Activated CD4-positive, CD25-positive, alpha-beta regulatory T cell treated with anti-CD3 and anti-CD28 coated beads, Interleukin-2, amount 50 U/mL, for 24 hours (primary cell): ENCODE data around the gene ANK3.

Experiments
- ATAC-seq, 2 donors: fragments of 150-1000 bp; cut with Tn5 transposase; one replicate each; pipeline ENCODE4 v1.10.0; 2021; ENCODE audit warnings: mild to moderate bottlenecking in 1 of 2, moderate library complexity in 1 of 2

Gene ANK3

GRCh38 chr10:60169111-60169510 is 220.6 kb downstream of the ANK3 start:
- no peak for ATAC-seq

- ATAC-seq = no peak
These were observed 222.6 kb downstream of the ANK3 start for GRCh38 chr10:60167050-60167449.

DNA sequence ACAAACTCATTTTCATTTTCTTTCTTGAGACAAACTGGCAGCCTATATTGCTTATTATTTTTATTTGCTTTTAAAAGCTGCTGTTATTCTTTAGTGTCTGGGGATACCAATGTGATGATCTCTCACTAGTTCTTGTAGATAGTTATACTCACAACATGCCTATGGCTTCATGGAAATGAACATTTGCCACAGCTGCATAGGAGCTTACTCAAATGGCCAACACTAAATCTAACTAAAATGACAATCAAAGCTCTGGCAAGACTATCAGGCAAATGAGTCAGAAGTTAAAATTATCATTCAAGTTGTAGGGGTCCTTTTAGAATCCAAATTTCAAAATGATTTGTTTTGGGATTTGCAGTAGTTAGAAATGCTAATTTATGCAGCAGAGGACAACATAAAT is 225.9 kb downstream of the ANK3 start:
- ATAC-seq = no peak

DNA sequence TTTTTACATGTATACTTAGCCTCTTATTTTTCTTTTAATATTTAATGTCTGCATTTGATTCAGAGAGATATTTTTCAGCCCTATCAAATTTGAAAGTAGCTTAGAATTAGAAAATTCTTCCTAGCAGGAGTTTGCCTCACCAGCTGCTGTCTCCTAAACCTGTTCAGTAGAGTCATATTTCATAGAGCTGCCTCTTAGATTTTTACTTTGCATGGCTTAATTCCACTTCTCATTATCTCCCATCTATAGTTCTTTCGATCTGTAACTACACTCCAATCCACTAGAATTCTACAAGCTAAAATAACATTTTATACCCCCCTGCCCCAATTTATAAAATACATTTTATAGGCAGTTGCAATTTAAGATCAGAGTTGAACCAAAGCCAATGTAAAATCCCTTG is 227.0 kb downstream of the ANK3 start:
- no peak for ATAC-seq

DNA sequence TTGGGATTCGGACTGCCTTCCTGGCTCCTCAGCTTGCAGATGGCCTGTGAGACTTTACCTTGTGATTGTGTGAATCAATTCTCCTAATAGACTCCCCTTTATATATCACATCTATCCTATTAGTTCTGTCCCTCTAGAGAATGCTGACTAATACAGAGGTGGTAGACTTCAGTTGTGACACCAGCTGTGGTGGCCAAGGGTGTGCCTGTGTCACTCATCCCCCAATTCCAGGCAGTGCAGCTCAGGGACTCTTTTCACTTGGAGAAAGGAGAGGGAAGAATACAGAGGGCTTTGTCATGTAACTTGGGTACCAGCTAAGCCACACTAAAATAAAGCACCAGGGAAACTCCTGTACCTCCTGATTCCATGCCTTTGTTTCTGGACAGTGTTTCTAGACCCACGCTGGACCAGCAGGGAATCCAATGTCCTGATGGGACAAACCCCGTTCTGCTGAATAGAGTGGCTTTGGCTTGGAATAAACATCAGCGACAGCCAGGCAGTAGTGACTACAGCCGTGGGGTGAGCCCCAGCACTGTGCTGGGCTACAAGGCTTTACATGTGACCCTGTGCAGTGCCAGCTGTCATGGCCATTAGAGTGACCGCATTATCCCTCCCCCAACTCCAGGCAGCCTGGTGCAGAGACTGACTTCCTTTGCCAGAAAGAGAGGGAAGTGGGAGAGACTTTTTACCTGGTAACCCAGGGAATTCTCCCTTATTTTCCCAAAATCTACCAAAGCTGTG is 233.6 kb downstream of the ANK3 start:
- no peak for ATAC-seq

- no peak for ATAC-seq
These were observed 234.4 kb downstream of the ANK3 start for GRCh38 chr10:60155099-60155877.

DNA sequence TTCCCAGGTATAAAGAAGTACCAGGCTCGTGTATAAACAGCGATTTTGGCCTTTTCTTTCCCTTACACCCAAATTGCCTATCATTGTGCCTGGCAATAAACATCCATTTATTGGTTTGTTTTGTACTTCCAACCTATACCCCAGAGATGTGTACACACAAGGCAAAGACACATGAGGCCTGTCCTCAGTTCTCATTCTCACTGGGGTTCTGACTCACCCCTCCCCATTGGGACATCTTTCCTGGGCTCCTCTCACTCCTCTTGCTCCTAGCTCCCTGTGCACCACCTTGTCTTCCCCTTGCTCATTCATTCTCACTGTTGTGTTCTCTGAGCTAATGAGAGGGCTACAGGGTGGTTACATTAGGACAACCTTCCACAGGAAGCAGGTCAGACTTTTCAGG is 240.7 kb downstream of the ANK3 start:
- ATAC-seq = no peak

GRCh38 chr10:60148266-60148840 is 241.3 kb downstream of the ANK3 start:
- ATAC-seq = no peak

DNA sequence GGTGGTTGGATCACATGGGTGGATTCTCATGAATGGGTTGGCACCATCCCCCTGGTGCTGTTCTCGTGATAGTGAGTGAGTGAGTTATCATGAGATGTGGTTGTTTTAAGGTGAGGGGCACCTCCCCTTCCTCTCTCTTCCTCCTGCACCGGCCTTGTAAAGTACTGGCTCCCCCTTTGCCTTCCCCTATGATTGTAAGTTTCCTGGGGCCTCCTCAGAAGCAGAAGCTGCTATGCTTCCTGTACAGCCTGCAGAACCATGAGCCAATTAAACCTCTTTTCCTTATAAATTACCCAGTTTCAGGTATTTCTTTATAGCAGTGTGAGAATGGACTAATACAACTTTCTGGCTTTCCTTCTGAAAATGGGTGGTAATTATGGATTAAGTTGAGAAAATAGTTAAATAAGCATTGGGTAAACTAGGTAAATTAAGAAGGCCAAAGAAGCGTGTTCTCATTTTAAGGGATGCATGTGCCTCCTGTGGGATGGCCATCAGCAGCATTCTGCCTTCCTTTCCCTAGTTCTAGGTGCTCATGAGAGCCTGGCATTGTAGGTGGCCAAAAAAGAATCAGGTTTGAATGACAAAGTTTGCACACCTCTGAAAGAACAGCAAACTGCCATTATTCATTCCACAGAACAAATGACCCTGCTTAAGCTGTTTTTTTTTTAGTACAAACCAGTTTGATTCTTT is 242.0 kb downstream of the ANK3 start:
- no peak for ATAC-seq

- no peak for ATAC-seq
These were observed 242.7 kb downstream of the ANK3 start for GRCh38 chr10:60147025-60147424.

GRCh38 chr10:60144099-60144498 is 245.6 kb downstream of the ANK3 start:
- ATAC-seq = no peak

DNA sequence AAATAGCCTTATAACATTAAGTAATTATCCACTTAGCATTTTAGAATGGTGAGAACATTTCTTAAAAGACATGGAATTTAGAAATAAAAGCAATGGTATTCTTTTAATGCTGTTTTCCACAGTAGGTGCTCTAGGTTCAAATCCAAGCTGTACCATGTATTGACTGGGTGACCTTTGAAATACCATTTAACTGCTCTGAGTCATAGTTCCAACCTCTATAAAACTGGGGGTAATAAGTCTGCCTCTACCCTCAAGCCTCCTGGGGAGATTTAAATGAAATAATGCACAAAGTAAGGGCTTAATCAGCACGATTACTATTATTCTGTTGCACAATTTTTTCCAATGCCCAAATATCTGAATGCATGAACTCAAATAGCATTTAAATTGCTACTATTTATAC is 246.9 kb downstream of the ANK3 start:
- no peak for ATAC-seq

GRCh38 chr10:60141896-60142559 is 247.6 kb downstream of the ANK3 start:
- ATAC-seq = no peak

DNA sequence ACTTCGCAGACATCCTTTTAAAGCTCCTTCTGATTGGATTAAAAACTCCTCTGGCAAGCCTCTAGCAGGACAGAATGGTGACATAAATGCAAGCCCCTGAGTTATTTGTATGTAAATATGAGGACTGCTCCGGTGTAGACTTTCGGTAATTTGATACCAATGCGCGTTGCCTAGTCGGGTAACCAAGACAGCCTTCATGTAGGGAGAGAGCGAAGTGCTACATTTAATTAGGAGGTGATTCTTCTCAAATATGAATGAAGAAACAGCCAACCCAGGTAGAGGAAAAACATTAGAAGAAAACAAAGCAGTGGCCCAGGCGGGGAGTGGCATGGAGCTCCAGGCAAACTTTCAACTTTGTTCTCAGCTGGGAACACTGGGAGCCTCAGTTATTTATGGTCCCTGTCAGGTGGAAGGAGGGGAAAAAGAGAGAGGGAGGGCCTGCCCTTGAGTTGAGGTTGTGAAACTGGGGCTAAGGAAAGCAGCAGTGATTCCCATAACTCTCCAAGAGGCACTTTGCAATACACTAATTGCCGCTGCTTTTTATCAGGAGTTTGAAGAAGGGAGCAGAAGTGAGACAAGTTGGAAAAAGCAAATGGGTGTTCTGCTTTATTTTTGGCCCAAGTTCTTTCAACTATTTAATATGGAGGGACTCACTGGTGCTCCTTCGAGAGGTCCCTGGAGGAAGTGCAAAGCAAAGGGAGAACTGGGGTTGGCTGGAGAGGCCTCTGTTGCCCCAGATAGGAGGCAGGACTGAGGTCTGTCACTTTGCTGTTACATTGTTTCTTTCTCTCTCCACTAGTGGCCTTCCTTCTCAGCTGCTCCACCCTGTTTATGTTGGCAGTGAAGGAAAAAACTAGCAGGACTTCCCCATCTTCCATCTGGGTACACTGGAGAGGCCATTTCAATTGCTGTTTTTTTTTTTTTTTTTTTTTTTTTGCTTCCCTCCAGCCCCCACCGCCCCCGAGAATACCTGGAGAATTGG is 248.7 kb downstream of the ANK3 start:
- ATAC-seq = no peak

DNA sequence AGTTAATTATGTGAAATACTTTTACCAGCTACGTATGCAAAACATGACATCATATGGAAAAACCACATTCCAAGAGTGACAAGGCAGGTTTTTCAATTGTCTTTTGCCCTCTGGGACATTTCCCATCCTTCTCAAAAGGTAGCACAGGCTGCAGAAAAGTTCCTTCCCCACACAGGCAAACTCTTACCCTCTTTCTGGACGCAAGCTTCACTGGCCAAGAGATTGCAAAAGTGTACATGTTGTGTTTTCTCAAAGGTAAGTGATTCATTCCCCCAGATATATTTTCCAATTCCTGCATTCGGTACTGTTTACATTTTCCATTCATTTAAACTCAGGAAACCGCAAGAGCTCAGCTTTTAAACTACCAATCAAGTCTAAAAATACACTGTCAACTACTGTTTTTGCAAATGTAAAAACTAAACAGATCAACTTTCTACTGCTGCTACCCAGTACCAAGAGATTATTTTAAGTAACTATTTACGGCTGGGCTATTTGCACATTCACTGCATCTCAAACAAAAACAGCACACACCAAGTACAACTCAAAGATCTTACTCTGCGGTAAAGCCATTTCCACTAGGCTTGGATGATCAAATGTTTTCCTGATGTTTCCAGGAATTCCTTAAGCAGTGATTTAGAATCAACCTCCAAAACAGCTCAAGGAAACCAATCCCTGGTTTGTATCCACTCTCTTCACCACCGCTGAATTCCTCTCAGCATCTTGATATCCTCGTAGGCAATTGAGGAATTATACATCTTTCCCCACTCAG is 249.7 kb downstream of the ANK3 start:
- no peak for ATAC-seq

GRCh38 chr10:60139290-60139689 is 250.4 kb downstream of the ANK3 start:
- no peak for ATAC-seq

DNA sequence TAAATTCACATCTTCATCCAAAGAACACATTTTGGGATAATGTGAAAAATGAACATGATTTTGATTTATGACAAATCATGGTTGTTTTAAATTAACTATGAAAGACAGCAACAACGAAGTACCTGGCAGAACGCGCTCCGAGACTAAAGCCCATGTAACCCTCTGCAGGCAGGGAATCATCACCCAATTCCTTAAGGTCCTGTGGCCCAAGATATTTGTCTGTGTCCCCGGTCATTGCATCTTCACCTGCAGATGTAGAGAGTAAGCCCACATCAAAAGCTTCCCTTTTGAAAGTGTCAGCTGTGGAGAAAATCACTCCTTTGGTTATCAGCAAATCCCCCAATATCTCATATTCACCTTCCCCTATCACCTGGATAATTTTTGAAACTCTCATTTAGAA is 250.8 kb downstream of the ANK3 start:
- no peak for ATAC-seq

GRCh38 chr10:60138026-60138425 is 251.6 kb downstream of the ANK3 start:
- no peak for ATAC-seq

DNA sequence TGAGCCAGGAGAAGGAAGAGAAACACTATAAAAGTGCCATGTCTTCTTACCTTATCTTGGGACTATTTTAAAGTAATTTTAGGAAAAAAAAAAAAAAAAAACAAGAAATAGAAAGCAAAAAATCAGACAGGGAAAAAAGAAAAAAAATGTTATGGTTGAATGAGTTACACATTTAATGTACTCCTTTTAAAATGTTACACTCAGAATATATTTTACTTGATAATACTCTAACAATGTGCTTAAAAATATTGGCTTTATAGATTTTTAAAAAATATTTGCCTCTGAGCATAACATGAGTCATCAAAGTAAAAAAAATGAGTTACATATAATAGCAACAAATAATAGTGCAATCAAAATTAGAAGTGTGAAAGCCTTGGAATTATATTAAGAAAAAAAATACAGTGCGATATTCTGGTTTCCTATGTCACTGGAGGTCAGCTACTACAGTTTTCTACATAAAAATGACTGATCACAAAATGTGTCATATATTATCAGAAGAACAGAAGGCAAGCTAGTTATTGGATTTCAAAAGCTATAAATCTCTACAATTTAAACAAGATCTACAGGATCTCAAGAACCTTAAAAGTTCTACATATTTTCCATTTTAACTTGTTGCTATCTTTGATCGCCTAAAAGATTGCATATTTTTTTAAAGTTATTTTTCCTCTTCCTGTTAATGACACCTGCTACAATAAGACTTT is 252.2 kb downstream of the ANK3 start:
- ATAC-seq = no peak

DNA sequence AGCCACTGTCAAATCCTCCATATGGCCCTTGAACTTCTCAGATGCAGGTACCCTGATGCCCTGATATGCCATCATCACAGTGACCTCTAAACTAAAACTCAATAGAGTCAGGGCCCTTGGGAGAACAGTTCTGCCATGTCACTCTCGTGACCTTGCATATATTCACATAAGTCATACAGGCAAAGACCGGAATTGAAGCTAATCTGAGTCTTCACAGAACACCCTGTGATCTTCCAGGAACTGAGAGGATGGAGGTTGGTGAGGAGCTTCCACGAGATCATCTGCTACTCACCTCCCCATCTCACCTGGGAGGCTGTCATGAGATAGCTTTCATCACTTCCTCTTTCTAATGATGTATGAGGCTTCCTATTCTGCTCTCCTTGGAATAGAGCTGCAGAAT is 254.7 kb downstream of the ANK3 start:
- ATAC-seq = no peak
